CD14-positive monocyte (primary cell): ENCODE measurements around the gene ADGRG6. TPM values are rescaled to one million over a fixed set of nuclear protein-coding genes. Genes with fewer than 3 reads are reported as not detected.

Source experiments
- DNase-seq, 3 donors: peaks; one replicate each; pipeline ENCODE4 v3.0.0-alpha.2; 2011 to 2022
- H2AFZ ChIP-seq: 2 replicates; pipeline ENCODE4 v1.6.0; 2012; ENCODE audit warnings: mild to moderate bottlenecking, low read depth, low read length, inconsistent platforms; ENCODE audit not compliant: insufficient read depth, poor library complexity, severe bottlenecking
- H3K27ac ChIP-seq, 2 donors: 1 replicate in 1 of 2; 2 replicates in 1 of 2; pipeline ENCODE4 v1.5.1; 2012 to 2013; ENCODE audit warnings: low read length in 2 of 2, control low read depth in 1 of 2, inconsistent platforms in 1 of 2, low read depth in 1 of 2, mild to moderate bottlenecking in 1 of 2
- H3K27me3 ChIP-seq, 2 donors: one replicate each; pipeline versions ENCODE4 v1.6.0 to v1.6.1; 2011 to 2013; ENCODE audit warnings: low read length in 2 of 2; ENCODE audit not compliant: control insufficient read depth in 2 of 2, insufficient read depth in 2 of 2
- H3K36me3 ChIP-seq, 2 donors: replicated peaks in 1 of 2; 1 replicate in 1 of 2; 2 replicates in 1 of 2; pipeline versions ENCODE4 v1.5.1 to v1.6.1; 2012 to 2013; ENCODE audit warnings: low read length in 2 of 2, control low read depth in 1 of 2, inconsistent platforms in 1 of 2, mild to moderate bottlenecking in 1 of 2; ENCODE audit not compliant: insufficient read depth in 2 of 2, control insufficient read depth in 1 of 2
- H3K4me1 ChIP-seq, 2 donors: 1 replicate in 1 of 2; 2 replicates in 1 of 2; pipeline versions ENCODE4 v1.5.1 to v1.6.1; 2012 to 2013; ENCODE audit warnings: low read length in 2 of 2, control low read depth in 1 of 2, inconsistent platforms in 1 of 2, mild to moderate bottlenecking in 1 of 2, moderate library complexity in 1 of 2; ENCODE audit not compliant: insufficient read depth in 2 of 2, control insufficient read depth in 1 of 2
- H3K4me2 ChIP-seq: replicated peaks from 2 replicates; pipeline ENCODE3; 2012; ENCODE audit warnings: low read length, moderate library complexity, mild to moderate bottlenecking; ENCODE audit not compliant: poor library complexity, severe bottlenecking; ENCODE audit errors: extremely low read depth
- H3K4me3 ChIP-seq, 3 experiments: fragments of 200-600 bp in 1 of 3; sonication (generic) in 1 of 3; replicated peaks in 1 of 3; 1 replicate in 2 of 3; 2 replicates in 1 of 3; pipeline ENCODE4 v1.5.1; 2011 to 2013; ENCODE audit warnings: low read length in 3 of 3, mild to moderate bottlenecking in 3 of 3, control low read depth in 2 of 3, low read depth in 2 of 3, inconsistent platforms in 1 of 3, moderate library complexity in 1 of 3
- H3K79me2 ChIP-seq: 2 replicates; pipeline ENCODE4 v1.6.0; 2012; ENCODE audit warnings: mild to moderate bottlenecking, control low read depth, inconsistent platforms, low read length, moderate library complexity; ENCODE audit not compliant: insufficient read depth
- H3K9ac ChIP-seq: 2 replicates; pipeline ENCODE4 v1.6.0; 2017; ENCODE audit warnings: low read length, mild to moderate bottlenecking; ENCODE audit not compliant: insufficient read depth, poor library complexity, severe bottlenecking
- H3K9me3 ChIP-seq, 2 donors: replicated peaks in 1 of 2; 1 replicate in 1 of 2; 2 replicates in 1 of 2; pipeline versions ENCODE4 v1.5.1 to v1.6.1; 2012 to 2013; ENCODE audit warnings: low read length in 2 of 2, control low read depth in 1 of 2; ENCODE audit not compliant: control insufficient read depth in 1 of 2, insufficient read depth in 1 of 2
- H4K20me1 ChIP-seq: 2 replicates; pipeline ENCODE4 v1.6.0; 2012; ENCODE audit warnings: mild to moderate bottlenecking, low read length, control low read depth, moderate library complexity; ENCODE audit not compliant: insufficient read depth
- H3K27ac Mint-ChIP-seq, 7 donors: one replicate each; pipeline ENCODE4 v1.8.0; 2020; ENCODE audit warnings: mild to moderate bottlenecking in 7 of 7, mixed read lengths in 7 of 7, moderate library complexity in 6 of 7, inconsistent platforms in 2 of 7
- H3K27me3 Mint-ChIP-seq, 3 donors: one replicate each; pipeline ENCODE4 v1.8.0; 2021 to 2022; ENCODE audit warnings: low read depth in 3 of 3, mild to moderate bottlenecking in 3 of 3, mixed read lengths in 3 of 3, moderate library complexity in 3 of 3, inconsistent platforms in 1 of 3
- H3K36me3 Mint-ChIP-seq, 2 donors: one replicate each; pipeline ENCODE4 v1.8.0; 2020; ENCODE audit warnings: mixed read lengths in 2 of 2, inconsistent platforms in 1 of 2, mild to moderate bottlenecking in 1 of 2
- H3K4me1 Mint-ChIP-seq: one replicate; pipeline ENCODE4 v1.8.0; 2020; ENCODE audit warnings: mild to moderate bottlenecking, mixed read lengths
- H3K4me3 Mint-ChIP-seq, 2 donors: one replicate each; pipeline ENCODE4 v1.8.0; 2020; ENCODE audit warnings: mild to moderate bottlenecking in 2 of 2, mixed read lengths in 2 of 2, moderate library complexity in 1 of 2
- H3K9me3 Mint-ChIP-seq, 7 donors: one replicate each; pipeline ENCODE4 v1.8.0; 2020 to 2022; ENCODE audit warnings: mixed read lengths in 7 of 7, mild to moderate bottlenecking in 6 of 7, moderate library complexity in 6 of 7, inconsistent platforms in 2 of 7
- WGBS: methylation state at CpG from one replicate; pipeline ENCODE4 v1.1.5; 2013; ENCODE audit warnings: missing lambda C conversion rate; ENCODE audit not compliant: insufficient coverage; 5-methylcytosine and 5-hydroxymethylcytosine counted together
- intact Hi-C, 2 donors: fragments of 100-400 bp; cut with micrococcal nuclease; formaldehyde crosslinking; loops; one replicate each; pipeline versions ENCODE4 v1.15.0 to v1.15.1; 2023
- polyA plus RNA-seq, 3 donors: library from polyadenylated mRNA; depleted of rRNA in 1 of 3; unstranded in 2 of 3; stranded (reverse) in 1 of 3; fragments of 300-500 nt in 2 of 3; fragments of >200 nt in 1 of 3; fragmentation: Illumina TruSeq in 2 of 3; gene quantifications; 1 replicate in 2 of 3; 2 replicates in 1 of 3; pipeline ENCODE4 v1.2.3, GENCODE V29; 2012 to 2021
- TF ChIP-seq, protein P1 (sequence below): fragments of 200-600 bp; IDR thresholded peaks from one replicate; pipeline ENCODE4 v1.8.0; 2022; ENCODE audit warnings: antibody characterized with exemption, mild to moderate bottlenecking

Gene ADGRG6
- polyA plus RNA-seq, 3 donors = 0.18 to 0.31 TPM; not detected in 1

GRCh38 chr6:142300302-142300701, 1.5 kb upstream of the ADGRG6 start:
- TF ChIP-seq, protein P1, sequence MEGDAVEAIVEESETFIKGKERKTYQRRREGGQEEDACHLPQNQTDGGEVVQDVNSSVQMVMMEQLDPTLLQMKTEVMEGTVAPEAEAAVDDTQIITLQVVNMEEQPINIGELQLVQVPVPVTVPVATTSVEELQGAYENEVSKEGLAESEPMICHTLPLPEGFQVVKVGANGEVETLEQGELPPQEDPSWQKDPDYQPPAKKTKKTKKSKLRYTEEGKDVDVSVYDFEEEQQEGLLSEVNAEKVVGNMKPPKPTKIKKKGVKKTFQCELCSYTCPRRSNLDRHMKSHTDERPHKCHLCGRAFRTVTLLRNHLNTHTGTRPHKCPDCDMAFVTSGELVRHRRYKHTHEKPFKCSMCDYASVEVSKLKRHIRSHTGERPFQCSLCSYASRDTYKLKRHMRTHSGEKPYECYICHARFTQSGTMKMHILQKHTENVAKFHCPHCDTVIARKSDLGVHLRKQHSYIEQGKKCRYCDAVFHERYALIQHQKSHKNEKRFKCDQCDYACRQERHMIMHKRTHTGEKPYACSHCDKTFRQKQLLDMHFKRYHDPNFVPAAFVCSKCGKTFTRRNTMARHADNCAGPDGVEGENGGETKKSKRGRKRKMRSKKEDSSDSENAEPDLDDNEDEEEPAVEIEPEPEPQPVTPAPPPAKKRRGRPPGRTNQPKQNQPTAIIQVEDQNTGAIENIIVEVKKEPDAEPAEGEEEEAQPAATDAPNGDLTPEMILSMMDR = no peak
- Histone ChIP-seq H3K79me2 (no peaks in the 10 kb centered on the region), H3K36me3 (no peaks in the 10 kb centered on the region), H2AFZ (no peak overlapping the region), H3K9me3 (no peaks in the 10 kb centered on the region), H3K4me3 (no peak overlapping the region), H3K4me1 (peaks cover 12 to 26% of the 10 kb centered on the region in 2 donors), H3K27ac (no peak overlapping the region), H4K20me1 (no peaks in the 10 kb centered on the region), H3K27me3 (peaks cover 12 to 22% of the 10 kb centered on the region in 2 donors), H3K4me2 (no peak overlapping the region), H3K9ac (no peak overlapping the region)
- no peak for DNase-seq
- Mint-ChIP-seq H3K27ac (no peak overlapping the region), H3K27me3 (peaks cover 28 to 34% (median 28%) of the 10 kb centered on the region in 3 donors), H3K4me1 (peaks cover 25% of the 10 kb centered on the region), H3K36me3 (peaks cover 0 to 7% of the 10 kb centered on the region in 2 donors), H3K4me3 (peak overlapping the region in 1 of 2 donors; percentile 93), H3K9me3 (peaks cover 0 to 10% (median 2%) of the 10 kb centered on the region in 7 donors)
- WGBS = 100% methylated on average over 2 of the region's 3 CpGs
- intact Hi-C loops = no loop called here

DNA sequence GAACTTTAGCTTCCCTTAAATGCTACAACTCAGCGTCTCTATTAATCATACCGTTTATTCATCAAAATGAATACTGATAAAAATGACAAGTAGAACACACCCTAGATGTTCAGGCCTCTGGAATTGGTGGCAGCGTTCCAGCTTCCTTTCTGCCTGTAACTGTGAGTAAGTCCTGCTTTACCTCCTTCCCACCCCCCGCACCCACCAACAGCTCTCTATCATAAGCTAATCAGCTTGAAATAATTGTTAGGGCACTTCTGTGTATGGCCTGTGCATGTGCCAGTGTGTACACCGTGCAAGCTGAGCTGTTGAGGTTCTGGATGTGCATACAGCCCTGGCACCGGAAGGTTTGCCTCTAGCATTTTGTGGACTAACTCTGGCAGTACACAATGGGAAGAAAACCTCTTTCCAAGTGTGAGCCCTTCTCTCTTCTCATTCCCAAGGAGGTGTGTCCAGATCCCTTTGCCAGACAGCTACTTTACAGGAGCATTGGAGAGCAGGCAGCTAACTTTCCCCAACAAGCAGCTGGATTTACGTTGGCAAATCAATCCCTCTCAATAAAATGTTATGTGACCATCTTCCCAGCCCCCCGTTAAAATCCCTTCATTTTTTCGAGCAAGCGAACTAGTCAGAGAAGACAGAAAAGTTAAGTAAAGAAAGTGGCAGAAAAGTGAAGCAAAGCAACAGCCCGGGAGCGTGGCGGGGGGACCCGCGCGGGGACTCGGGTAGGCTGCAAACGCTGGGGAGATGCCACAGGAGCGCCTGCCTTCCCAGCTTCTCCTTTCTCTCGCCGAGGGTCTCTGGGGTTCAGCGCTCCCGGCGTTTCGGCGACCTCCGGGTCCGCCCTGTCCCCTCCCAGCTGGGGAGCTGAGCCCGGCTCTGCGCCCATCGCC, 803 bp upstream of the ADGRG6 start:
- Histone ChIP-seq H3K4me3 (peak overlapping the region; percentile 34 to 80 (median 36)), H3K79me2 (no peaks in the 10 kb centered on the region), H2AFZ (peak overlapping the region; percentile 83), H3K9ac (peak overlapping the region; percentile 52), H3K27ac (no peak overlapping the region), H3K4me2 (peak overlapping the region; percentile 92), H3K4me1 (peaks cover 12 to 25% of the 10 kb centered on the region in 2 donors), H3K27me3 (peaks cover 12 to 22% of the 10 kb centered on the region in 2 donors), H3K9me3 (no peaks in the 10 kb centered on the region), H3K36me3 (no peaks in the 10 kb centered on the region), H4K20me1 (no peaks in the 10 kb centered on the region)
- Mint-ChIP-seq H3K4me3 (peak overlapping the region; percentile 72 to 93), H3K27me3 (peaks cover 28 to 34% (median 28%) of the 10 kb centered on the region in 3 donors), H3K9me3 (peaks cover 0 to 10% (median 2%) of the 10 kb centered on the region in 7 donors), H3K4me1 (peaks cover 25% of the 10 kb centered on the region), H3K36me3 (peaks cover 0 to 7% of the 10 kb centered on the region in 2 donors), H3K27ac (no peak overlapping the region)
- intact Hi-C loops = no loop called here
- WGBS = 6% methylated on average over 26 of the region's 31 CpGs
- no peak for DNase-seq
- TF ChIP-seq, protein P1 = no peak
